Uterus (tissue), 4 donors: ENCODE measurements around the gene FOXN3. TPM values are rescaled to one million over a fixed set of nuclear protein-coding genes. Genes with fewer than 3 reads are reported as not detected.

Experiments
- DNase-seq, 2 donors: peaks; one replicate each; pipeline ENCODE4 v3.0.0-alpha.2; 2019 to 2020
- H3K27ac ChIP-seq, 2 donors: fragments of 200-600 bp; sonication (generic); 1 replicate in 1 of 2; 2 replicates in 1 of 2; pipeline ENCODE4 v1.5.1; 2016 to 2018
- H3K27me3 ChIP-seq, 2 donors: fragments of 200-600 bp; sonication (generic); one replicate each; pipeline ENCODE4 v1.5.1; 2018 to 2019; ENCODE audit warnings: control low read depth in 1 of 2
- H3K36me3 ChIP-seq, 2 donors: fragments of 200-600 bp; sonication (generic); one replicate each; pipeline ENCODE4 v1.5.1; 2019; ENCODE audit warnings: control low read depth in 1 of 2
- H3K4me1 ChIP-seq, 2 donors: fragments of 200-600 bp; sonication (generic); one replicate each; pipeline ENCODE4 v1.5.1; 2018 to 2019; ENCODE audit warnings: control low read depth in 1 of 2
- H3K4me3 ChIP-seq, 2 donors: fragments of 200-600 bp; sonication (generic); 1 replicate in 1 of 2; 2 replicates in 1 of 2; pipeline ENCODE4 v1.5.1; 2018 to 2019; ENCODE audit warnings: mild to moderate bottlenecking in 1 of 2
- H3K9me3 ChIP-seq, 2 donors: fragments of 200-600 bp; sonication (generic); one replicate each; pipeline ENCODE4 v1.5.1; 2019; ENCODE audit warnings: control low read depth in 1 of 2
- POLR2A ChIP-seq, 2 donors: fragments of 450-650 bp; IDR thresholded peaks; one replicate each; pipeline ENCODE4 v1.6.1; 2016; ENCODE audit warnings: antibody characterized with exemption in 2 of 2, mild to moderate bottlenecking in 1 of 2, moderate library complexity in 1 of 2
- intact Hi-C: fragments of 100-400 bp; cut with DNase I; formaldehyde crosslinking; loops from one replicate; pipeline ENCODE4 v1.15.1; 2023; ENCODE audit warnings: low total_unique reads
- total RNA-seq, 4 donors: library from RNA; depleted of rRNA in 3 of 4; stranded (reverse); fragments of >200 nt in 3 of 4; gene quantifications; one replicate each; pipeline versions ENCODE4 v1.1.0 to v1.2.4, GENCODE V29; 2014 to 2023
- TF ChIP-seq, protein P1 (sequence below), 4 experiments: fragments of 200-600 bp in 2 of 4; fragments of 450-650 bp in 2 of 4; sonication (generic) in 2 of 4; IDR thresholded peaks; one replicate each; pipeline ENCODE4 v1.5.1; 2016 to 2019; ENCODE audit warnings: antibody characterized with exemption in 4 of 4, mild to moderate bottlenecking in 2 of 4, moderate library complexity in 1 of 4
- donor health status: DM: yes; HTN: yes; CAD: no.

FOXN3 gene
- total RNA-seq, 4 donors from 2014 or later: 37.7 to 103 (median 74.9) TPM

DNA sequence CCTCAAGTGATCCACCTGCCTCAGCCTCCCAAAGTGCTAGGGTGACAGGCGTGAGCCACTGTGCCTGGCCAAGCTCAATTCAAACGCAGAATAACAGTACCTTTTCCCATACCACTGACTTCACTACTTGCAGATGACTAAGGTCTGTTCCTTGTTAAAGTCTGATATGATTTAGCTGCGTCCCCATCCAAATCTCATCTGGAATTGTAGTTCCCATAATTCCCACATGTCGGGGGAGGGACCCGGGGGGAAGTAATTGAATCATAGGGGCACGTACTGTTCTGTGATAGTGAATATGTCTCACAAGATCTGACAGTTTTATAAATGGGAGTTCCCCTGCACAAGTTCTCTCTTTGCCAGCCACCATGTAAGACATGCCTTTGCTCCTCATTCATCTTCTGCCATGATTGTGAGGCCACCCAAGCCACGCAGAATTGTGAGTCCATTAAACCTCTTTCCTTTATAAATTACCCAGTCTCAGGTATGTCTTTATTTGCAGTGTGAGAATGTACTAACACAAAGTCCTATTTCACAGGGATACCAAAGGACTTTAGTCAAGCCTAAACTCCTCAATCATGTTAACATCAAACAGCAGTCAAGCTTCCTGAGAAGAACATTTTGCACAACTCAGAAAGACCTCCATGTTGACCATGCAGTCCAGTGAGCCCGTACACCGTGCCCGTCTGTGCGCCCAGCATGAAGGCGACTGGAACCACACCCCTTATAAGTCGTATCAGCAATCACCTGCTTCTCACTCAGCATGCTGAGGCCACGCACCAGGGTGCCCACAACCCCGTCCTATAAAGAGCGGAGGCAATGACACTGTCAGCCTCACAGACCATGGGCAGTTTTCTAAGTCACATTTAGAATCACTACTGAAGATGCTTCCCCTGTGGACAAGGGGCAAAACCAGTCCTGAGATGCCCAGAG lies 36.9 kb downstream of the FOXN3 start:
- H3K27me3 ChIP-seq: no peaks in the 10 kb centered on the region
- H3K4me1 ChIP-seq: no peaks in the 10 kb centered on the region
- H3K9me3 ChIP-seq: no peaks in the 10 kb centered on the region
- no peak overlapping the region for H3K27ac ChIP-seq
- no peak for DNase-seq
- H3K36me3 ChIP-seq: no peaks in the 10 kb centered on the region
- TF ChIP-seq POLR2A (IDR thresholded peaks at IDR 0.05): no peak
- TF ChIP-seq, protein P1, sequence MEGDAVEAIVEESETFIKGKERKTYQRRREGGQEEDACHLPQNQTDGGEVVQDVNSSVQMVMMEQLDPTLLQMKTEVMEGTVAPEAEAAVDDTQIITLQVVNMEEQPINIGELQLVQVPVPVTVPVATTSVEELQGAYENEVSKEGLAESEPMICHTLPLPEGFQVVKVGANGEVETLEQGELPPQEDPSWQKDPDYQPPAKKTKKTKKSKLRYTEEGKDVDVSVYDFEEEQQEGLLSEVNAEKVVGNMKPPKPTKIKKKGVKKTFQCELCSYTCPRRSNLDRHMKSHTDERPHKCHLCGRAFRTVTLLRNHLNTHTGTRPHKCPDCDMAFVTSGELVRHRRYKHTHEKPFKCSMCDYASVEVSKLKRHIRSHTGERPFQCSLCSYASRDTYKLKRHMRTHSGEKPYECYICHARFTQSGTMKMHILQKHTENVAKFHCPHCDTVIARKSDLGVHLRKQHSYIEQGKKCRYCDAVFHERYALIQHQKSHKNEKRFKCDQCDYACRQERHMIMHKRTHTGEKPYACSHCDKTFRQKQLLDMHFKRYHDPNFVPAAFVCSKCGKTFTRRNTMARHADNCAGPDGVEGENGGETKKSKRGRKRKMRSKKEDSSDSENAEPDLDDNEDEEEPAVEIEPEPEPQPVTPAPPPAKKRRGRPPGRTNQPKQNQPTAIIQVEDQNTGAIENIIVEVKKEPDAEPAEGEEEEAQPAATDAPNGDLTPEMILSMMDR (IDR thresholded peaks at IDR 0.05): no peak
- intact Hi-C loops: no loop called here
- no peak overlapping the region for H3K4me3 ChIP-seq

DNA sequence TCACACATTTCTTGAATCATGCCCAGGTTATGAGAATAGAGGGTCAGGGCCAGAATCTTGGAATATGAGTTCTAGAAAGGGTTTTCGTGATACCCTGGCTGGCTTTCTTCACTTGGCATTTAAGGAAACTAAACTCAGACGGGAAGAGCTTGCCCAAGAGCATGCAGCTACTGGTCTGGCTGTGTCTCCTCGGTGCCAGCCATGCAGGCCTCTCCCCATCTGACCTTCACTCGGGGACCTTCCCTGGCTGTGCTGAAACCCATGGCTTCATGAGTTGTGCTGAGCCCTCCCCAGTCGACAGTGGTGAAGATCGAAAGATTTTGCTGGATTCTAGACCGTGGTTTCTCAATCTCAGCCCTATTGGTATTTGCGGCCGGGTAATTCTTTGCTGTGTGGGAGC lies 38.0 kb downstream of the FOXN3 start:
- DNase-seq: no peak

DNA sequence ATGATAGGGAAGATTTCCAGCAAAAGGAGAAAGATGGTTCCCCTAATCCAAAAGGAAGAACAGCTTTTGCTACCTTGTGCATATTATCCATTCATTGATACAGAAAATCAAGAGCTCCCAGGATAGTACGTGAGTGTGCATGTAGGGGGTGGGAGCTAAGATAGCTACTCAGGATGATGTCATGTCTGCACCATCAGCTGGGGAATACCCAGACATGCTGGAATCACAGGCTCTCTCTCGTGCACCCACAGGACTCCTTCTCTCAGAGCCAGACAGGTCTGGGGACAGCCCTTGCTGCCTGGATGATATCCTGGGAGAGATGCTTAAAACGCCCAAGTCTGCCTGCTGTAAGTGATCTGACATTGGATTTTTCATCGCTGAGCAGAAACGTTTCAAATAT lies 38.9 kb downstream of the FOXN3 start:
- intact Hi-C loops: no loop called here
- no peaks in the 10 kb centered on the region for H3K4me1 ChIP-seq
- no peaks in the 10 kb centered on the region for H3K27me3 ChIP-seq
- TF ChIP-seq POLR2A (IDR thresholded peaks at IDR 0.05): no peak
- TF ChIP-seq, protein P1 (IDR thresholded peaks at IDR 0.05): no peak
- no peaks in the 10 kb centered on the region for H3K9me3 ChIP-seq
- no peaks in the 10 kb centered on the region for H3K36me3 ChIP-seq
- no peak overlapping the region for H3K4me3 ChIP-seq
- DNase-seq: no peak
- H3K27ac ChIP-seq: no peak overlapping the region

More for the DNA sequence above, 38.0 kb downstream of the FOXN3 start:
- H3K27me3 ChIP-seq: no peaks in the 10 kb centered on the region
- intact Hi-C loops: no loop called here
- no peaks in the 10 kb centered on the region for H3K36me3 ChIP-seq
- no peaks in the 10 kb centered on the region for H3K9me3 ChIP-seq
- H3K4me3 ChIP-seq: no peak overlapping the region
- TF ChIP-seq, protein P1 (IDR thresholded peaks at IDR 0.05): no peak
- H3K27ac ChIP-seq: no peak overlapping the region
- H3K4me1 ChIP-seq: no peaks in the 10 kb centered on the region

DNA sequence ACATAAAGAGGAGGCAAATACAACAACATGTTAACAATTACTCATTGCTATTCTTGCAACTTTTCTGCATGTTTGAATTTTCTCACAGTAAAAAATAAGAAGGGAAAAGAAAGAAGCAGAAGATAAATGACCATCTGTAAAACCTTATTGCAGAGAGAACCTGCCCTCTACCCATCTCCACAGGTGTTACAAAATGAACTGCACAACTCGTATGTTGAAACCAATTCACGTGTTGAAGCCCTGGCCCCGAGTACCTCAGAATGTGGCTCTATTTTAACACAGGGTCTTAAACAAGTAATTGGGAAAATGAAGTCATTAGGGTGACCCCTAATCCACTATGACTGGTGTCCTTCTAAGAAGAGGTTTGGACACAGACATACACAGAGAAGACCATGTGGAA lies 39.5 kb downstream of the FOXN3 start:
- H3K4me1 ChIP-seq: no peaks in the 10 kb centered on the region
- intact Hi-C loops: no loop called here
- DNase-seq: no peak
- TF ChIP-seq, protein P1 (IDR thresholded peaks at IDR 0.05): no peak
- TF ChIP-seq POLR2A (IDR thresholded peaks at IDR 0.05): no peak
- H3K27ac ChIP-seq: no peak overlapping the region
- H3K27me3 ChIP-seq: no peaks in the 10 kb centered on the region
- H3K9me3 ChIP-seq: no peaks in the 10 kb centered on the region
- H3K4me3 ChIP-seq: no peak overlapping the region
- no peaks in the 10 kb centered on the region for H3K36me3 ChIP-seq

DNA sequence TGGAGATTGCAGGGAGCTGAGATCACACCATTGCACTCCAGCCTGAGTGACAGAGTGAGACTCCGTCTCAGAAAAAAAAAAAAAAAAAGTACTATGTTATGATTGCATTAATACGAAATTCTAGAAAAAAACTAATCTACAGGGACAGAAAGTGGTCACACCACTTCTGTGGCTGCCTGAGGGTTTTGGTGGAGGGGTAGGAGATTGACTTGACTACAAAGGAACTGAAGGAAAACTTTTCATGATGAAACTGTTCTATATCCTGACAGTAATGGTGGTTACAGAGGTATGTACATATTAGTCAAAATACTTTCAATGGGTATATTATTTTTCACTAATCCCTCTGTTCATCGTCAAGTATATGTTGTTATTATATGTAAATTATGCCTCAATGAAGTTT lies 42.1 kb downstream of the FOXN3 start:
- H3K27me3 ChIP-seq: no peaks in the 10 kb centered on the region
- TF ChIP-seq, protein P1 (IDR thresholded peaks at IDR 0.05): no peak
- no peak for TF ChIP-seq POLR2A (IDR thresholded peaks at IDR 0.05)
- no peaks in the 10 kb centered on the region for H3K9me3 ChIP-seq
- DNase-seq: no peak
- peaks cover 0 to 7% of the 10 kb centered on the region in 2 donors for H3K4me1 ChIP-seq
- H3K36me3 ChIP-seq: no peaks in the 10 kb centered on the region
- intact Hi-C loops: no loop called here
- H3K27ac ChIP-seq: no peak overlapping the region
- no peak overlapping the region for H3K4me3 ChIP-seq
